Heart left ventricle (tissue), 13 donors: Measurements from ENCODE around the gene MED6.

Source experiments
- CTCF ChIP-seq, 12 donors: fragments of 200-600 bp; sonication (generic) in 4 of 12; IDR thresholded peaks; one replicate each; pipeline versions ENCODE4 v1.5.0 to v1.8.0; 2018 to 2022; ENCODE audit warnings: antibody characterized with exemption in 12 of 12, mild to moderate bottlenecking in 5 of 12
- POLR2A ChIP-seq, 2 donors: fragments of 450-650 bp; IDR thresholded peaks; one replicate each; pipeline ENCODE4 v1.6.1; 2017; ENCODE audit warnings: antibody characterized with exemption in 2 of 2, mild to moderate bottlenecking in 2 of 2, moderate library complexity in 2 of 2
- donor health status: ischemic (EF 13 %, LVEDD 7.1; RV severe dilation, severe dysfunction).
- donor health status: DM: no; HTN: yes; CAD: no.
- donor health status: DM: no; HTN: no; CAD: no.
- donor health status: ischemic (EF 25% LVEDD 6.9; RV normal size, moderate dysfunction).
- donor health status: ischemic (EF 25% LVEDD 5.7; RV mildly dilated, moderate dysfunction).
- donor health status: ischemic (EF 35%, LVEDD 5.7; RV mildly dilated, moderate dysfunction).
- donor health status: nonischemic (EF 11% LVEDD 7.7; RV severe dilation, severe dysfunction).
- donor health status: DM: yes; HTN: yes; CAD: no.
- donor health status: PGD.
- donor health status: ischemic (EF 29% LVEDD 5.4; RV normal size, mild dysfunction).
- donor health status: nonischemic (EF 23%, LVEDD 6.1; RV moderate dilation, normal function).

- no peak for TF ChIP-seq CTCF (IDR thresholded peaks at IDR 0.05)
- TF ChIP-seq POLR2A (IDR thresholded peaks at IDR 0.05): no peak
Observed at GRCh38 chr14:70631948-70632347, 31.5 kb upstream of the MED6 start.
